ENCODE data around the gene SPATA20. TPM values are rescaled to one million over a fixed set of nuclear protein-coding genes. Genes with fewer than 3 reads are reported as not detected.

Gene SPATA20
- total and polyA plus RNA-seq, 2 of the 4 experiments (the other 2 are of a cell fraction), result 17.0 to 35.0 TPM

- no peak for TF ChIP-seq SMC3 (IDR thresholded peaks at IDR 0.05; ENCODE audit: low read depth, low read length)
- TF ChIP-seq POLR2A (IDR thresholded peaks at IDR 0.05; ENCODE audit: low read depth, low read length), result no peak
- TF ChIP-seq RCOR1 (IDR thresholded peaks at IDR 0.05; ENCODE audit: insufficient replicate concordance, low read length), result no peak
- no peak for TF ChIP-seq NFE2L2 (IDR thresholded peaks at IDR 0.05; ENCODE audit: low read depth, low read length)
Measured at GRCh38 chr17:50542795-50543774, 3.9 kb upstream of the SPATA20 start (continued).

GRCh38 chr17:50544516-50544915 is 2.5 kb upstream of the SPATA20 start:
- in situ Hi-C loops (cut with MboI; ENCODE audit: low sequenced_read_pairs), result loop anchor here (10.0 kb wide), 1 partner anchor 410 kb away; no protein-coding TSS in a partner anchor
- Histone ChIP-seq H2BK5ac (ENCODE audit: low read depth, low read length, poor library complexity, severe bottlenecking) (no peak overlapping the region), H3K18ac (ENCODE audit: low read depth, low read length) (no peak overlapping the region), H3K9ac (ENCODE audit: low read depth, low read length) (no peak overlapping the region), H2AK9ac (replicated peaks; ENCODE audit: low read depth, low read length, poor library complexity) (no peak overlapping the region), H3K4me2 (ENCODE audit: low read depth, low read length) (no peak overlapping the region), H3K23ac (ENCODE audit: low read depth, low read length) (no peak overlapping the region), H2AK5ac (ENCODE audit: low read depth, low read length) (no peak overlapping the region), H3K27ac (ENCODE audit: insufficient read depth, low read length) (no peak overlapping the region), H3K27me3 (ENCODE audit: control insufficient read depth, insufficient read depth, low read length) (no peaks in the 10 kb centered on the region), H4K20me1 (ENCODE audit: insufficient read depth, low read length) (no peaks in the 10 kb centered on the region), H3K56ac (ENCODE audit: extremely low read depth, insufficient read depth, low read length) (no peak overlapping the region), H3K4me1 (ENCODE audit: control insufficient read depth, insufficient read depth, low read length) (peaks cover 19% of the 10 kb centered on the region), H4K8ac (ENCODE audit: low read depth in 2 of 2, low read length in 2 of 2) (no peak overlapping the region), H3K9me1 (ENCODE audit: insufficient read depth, low read length) (peaks cover 9% of the 10 kb centered on the region), H2BK20ac (ENCODE audit: low read depth, low read length) (no peak overlapping the region), H3K79me1 (ENCODE audit: low read depth in 1 of 2, low read length in 2 of 2) (peaks cover 0 to 18% of the 10 kb centered on the region in 2 experiments; a peak in 2 of 4 replicates), H4K91ac (ENCODE audit: insufficient read depth, low read depth, low read length) (no peak overlapping the region), H3K4me3 (ENCODE audit: insufficient read depth, low read depth, low read length) (no peak overlapping the region), H4K5ac (ENCODE audit: low read depth, low read length) (no peak overlapping the region), H3K4ac (ENCODE audit: low read depth, low read length) (no peak overlapping the region), H2BK120ac (ENCODE audit: low read depth, low read length) (no peak overlapping the region), H2BK15ac (ENCODE audit: low read depth, low read length) (no peak overlapping the region), H3K36me3 (ENCODE audit: control insufficient read depth, insufficient read depth, low read length) (peaks cover 8% of the 10 kb centered on the region; the same call in 1 of the 2 replicates), H3K14ac (replicated peaks; ENCODE audit: low read depth, low read length) (no peak overlapping the region), H3K9me3 (ENCODE audit: control insufficient read depth, insufficient read depth, low read length) (no peaks in the 10 kb centered on the region), H2AFZ (replicated peaks; ENCODE audit: low read length, poor library complexity) (no peak overlapping the region)
- ATAC-seq (ENCODE audit: low read depth), result no peak
- CTCF ChIA-PET, result no interaction called here
- TF ChIP-seq CHD1 (IDR thresholded peaks at IDR 0.05; ENCODE audit: low read depth, low read length), result no peak
- no peak for TF ChIP-seq MXI1 (IDR thresholded peaks at IDR 0.05; ENCODE audit: borderline replicate concordance, low read depth, low read length)
- POLR2A ChIA-PET (ENCODE audit: unreplicated experiment), result no interaction called here
- 77% methylated on average over 4 of the region's 7 CpGs; no CpG with 5 or more reads in 1 of the 2 experiments for WGBS, 2 experiments (ENCODE audit: extremely low coverage in 2 of 2, insufficient read length in 1 of 2)
- DNase-seq, result no peak
- intact Hi-C loops (cut with micrococcal nuclease), result loop anchor here (10.0 kb wide), 1 partner anchor 410 kb away; no protein-coding TSS in a partner anchor
- BruUV-seq (replicated peaks), result no TSS peak
- dilution Hi-C loops (cut with HindIII; ENCODE audit: low sequenced_read_pairs, unreplicated experiment), result no loop called here
